Measurements from ENCODE around the gene AGBL1.

AGBL1 gene

GRCh38 chr15:86213888-86214287 lies 134.2 kb downstream of the AGBL1 start:
- no peak overlapping the region for H3K4me3 Mint-ChIP-seq
- no peaks in the 10 kb centered on the region for H3K4me1 Mint-ChIP-seq (ENCODE audit: low read depth)
- H3K27me3 Mint-ChIP-seq (ENCODE audit: low read depth) = no peaks in the 10 kb centered on the region
- H3K27ac Mint-ChIP-seq = no peak overlapping the region
- H3K36me3 Mint-ChIP-seq (ENCODE audit: low read depth) = no peaks in the 10 kb centered on the region
- H3K9me3 Mint-ChIP-seq = peaks cover 6% of the 10 kb centered on the region

GRCh38 chr15:86221119-86221518 lies 141.4 kb downstream of the AGBL1 start:
- Mint-ChIP-seq H3K4me3 (no peak overlapping the region), H3K27ac (no peak overlapping the region), H3K4me1 (ENCODE audit: low read depth) (no peaks in the 10 kb centered on the region), H3K27me3 (ENCODE audit: low read depth) (no peaks in the 10 kb centered on the region), H3K9me3 (peaks cover 6% of the 10 kb centered on the region), H3K36me3 (ENCODE audit: low read depth) (no peaks in the 10 kb centered on the region)

- Mint-ChIP-seq H3K4me3 (no peak overlapping the region), H3K27ac (no peak overlapping the region), H3K9me3 (no peaks in the 10 kb centered on the region), H3K27me3 (ENCODE audit: low read depth) (peaks cover 20% of the 10 kb centered on the region), H3K4me1 (ENCODE audit: low read depth) (no peaks in the 10 kb centered on the region), H3K36me3 (ENCODE audit: low read depth) (no peaks in the 10 kb centered on the region)
These were observed 149.6 kb downstream of the AGBL1 start for GRCh38 chr15:86229306-86229705.

- Mint-ChIP-seq H3K9me3 (no peaks in the 10 kb centered on the region), H3K27me3 (ENCODE audit: low read depth) (peaks cover 20% of the 10 kb centered on the region), H3K4me3 (no peak overlapping the region), H3K4me1 (ENCODE audit: low read depth) (no peaks in the 10 kb centered on the region), H3K27ac (no peak overlapping the region), H3K36me3 (ENCODE audit: low read depth) (no peaks in the 10 kb centered on the region)
These were observed 150.3 kb downstream of the AGBL1 start for GRCh38 chr15:86229936-86230335.

GRCh38 chr15:86231864-86232721 lies 152.4 kb downstream of the AGBL1 start:
- peaks cover 26% of the 10 kb centered on the region for H3K27me3 Mint-ChIP-seq (ENCODE audit: low read depth)
- H3K4me3 Mint-ChIP-seq = no peak overlapping the region
- no peak overlapping the region for H3K27ac Mint-ChIP-seq
- no peaks in the 10 kb centered on the region for H3K4me1 Mint-ChIP-seq (ENCODE audit: low read depth)
- H3K36me3 Mint-ChIP-seq (ENCODE audit: low read depth) = no peaks in the 10 kb centered on the region
- H3K9me3 Mint-ChIP-seq = no peaks in the 10 kb centered on the region

GRCh38 chr15:86235667-86236066 lies 156.0 kb downstream of the AGBL1 start:
- Mint-ChIP-seq H3K27me3 (ENCODE audit: low read depth) (peaks cover 13% of the 10 kb centered on the region), H3K9me3 (no peaks in the 10 kb centered on the region)

GRCh38 chr15:86236356-86237110 lies 156.9 kb downstream of the AGBL1 start:
- Mint-ChIP-seq H3K27me3 (ENCODE audit: low read depth) (peaks cover 13% of the 10 kb centered on the region), H3K9me3 (no peaks in the 10 kb centered on the region), H3K4me3 (no peak overlapping the region), H3K36me3 (ENCODE audit: low read depth) (no peaks in the 10 kb centered on the region), H3K4me1 (ENCODE audit: low read depth) (no peaks in the 10 kb centered on the region), H3K27ac (no peak overlapping the region)

More at GRCh38 chr15:86235667-86236066, 156.0 kb downstream of the AGBL1 start:
- H3K27ac Mint-ChIP-seq = no peak overlapping the region
- no peak overlapping the region for H3K4me3 Mint-ChIP-seq
- no peaks in the 10 kb centered on the region for H3K4me1 Mint-ChIP-seq (ENCODE audit: low read depth)
- H3K36me3 Mint-ChIP-seq (ENCODE audit: low read depth) = no peaks in the 10 kb centered on the region

- H3K4me3 Mint-ChIP-seq = no peak overlapping the region
- no peaks in the 10 kb centered on the region for H3K9me3 Mint-ChIP-seq
- no peak overlapping the region for H3K27ac Mint-ChIP-seq
- peaks cover 9% of the 10 kb centered on the region for H3K27me3 Mint-ChIP-seq (ENCODE audit: low read depth)
- H3K36me3 Mint-ChIP-seq (ENCODE audit: low read depth) = no peaks in the 10 kb centered on the region
- no peaks in the 10 kb centered on the region for H3K4me1 Mint-ChIP-seq (ENCODE audit: low read depth)
These were observed 157.4 kb downstream of the AGBL1 start for GRCh38 chr15:86237111-86237500.

GRCh38 chr15:86247249-86247955 lies 167.7 kb downstream of the AGBL1 start:
- Mint-ChIP-seq H3K27me3 (ENCODE audit: low read depth) (no peaks in the 10 kb centered on the region), H3K4me3 (no peak overlapping the region), H3K27ac (no peak overlapping the region), H3K4me1 (ENCODE audit: low read depth) (no peaks in the 10 kb centered on the region), H3K9me3 (no peaks in the 10 kb centered on the region), H3K36me3 (ENCODE audit: low read depth) (no peaks in the 10 kb centered on the region)

GRCh38 chr15:86255247-86255646 lies 175.6 kb downstream of the AGBL1 start:
- no peaks in the 10 kb centered on the region for H3K27me3 Mint-ChIP-seq (ENCODE audit: low read depth)
- no peaks in the 10 kb centered on the region for H3K4me1 Mint-ChIP-seq (ENCODE audit: low read depth)
- H3K27ac Mint-ChIP-seq = no peak overlapping the region
- no peak overlapping the region for H3K4me3 Mint-ChIP-seq
- no peaks in the 10 kb centered on the region for H3K9me3 Mint-ChIP-seq
- no peaks in the 10 kb centered on the region for H3K36me3 Mint-ChIP-seq (ENCODE audit: low read depth)

- Mint-ChIP-seq H3K27ac (no peak overlapping the region), H3K27me3 (ENCODE audit: low read depth) (no peaks in the 10 kb centered on the region), H3K9me3 (no peaks in the 10 kb centered on the region), H3K4me3 (no peak overlapping the region), H3K36me3 (ENCODE audit: low read depth) (no peaks in the 10 kb centered on the region), H3K4me1 (ENCODE audit: low read depth) (no peaks in the 10 kb centered on the region)
These were observed 177.0 kb downstream of the AGBL1 start for GRCh38 chr15:86256628-86257027.

- Mint-ChIP-seq H3K9me3 (no peaks in the 10 kb centered on the region), H3K4me3 (no peak overlapping the region), H3K4me1 (ENCODE audit: low read depth) (no peaks in the 10 kb centered on the region), H3K36me3 (ENCODE audit: low read depth) (no peaks in the 10 kb centered on the region), H3K27ac (no peak overlapping the region), H3K27me3 (ENCODE audit: low read depth) (no peaks in the 10 kb centered on the region)
These were observed 179.9 kb downstream of the AGBL1 start for GRCh38 chr15:86259589-86259988.

GRCh38 chr15:86263230-86263629 lies 183.6 kb downstream of the AGBL1 start:
- Mint-ChIP-seq H3K27ac (no peak overlapping the region), H3K4me1 (ENCODE audit: low read depth) (no peaks in the 10 kb centered on the region), H3K9me3 (no peaks in the 10 kb centered on the region), H3K27me3 (ENCODE audit: low read depth) (no peaks in the 10 kb centered on the region), H3K4me3 (no peak overlapping the region), H3K36me3 (ENCODE audit: low read depth) (no peaks in the 10 kb centered on the region)

GRCh38 chr15:86266896-86267484 lies 187.3 kb downstream of the AGBL1 start:
- no peak overlapping the region for H3K4me3 Mint-ChIP-seq
- no peaks in the 10 kb centered on the region for H3K9me3 Mint-ChIP-seq
- no peaks in the 10 kb centered on the region for H3K4me1 Mint-ChIP-seq (ENCODE audit: low read depth)
- H3K27ac Mint-ChIP-seq = no peak overlapping the region
- no peaks in the 10 kb centered on the region for H3K27me3 Mint-ChIP-seq (ENCODE audit: low read depth)
- H3K36me3 Mint-ChIP-seq (ENCODE audit: low read depth) = no peaks in the 10 kb centered on the region

Measured in T-helper 1 cell treated with Interleukin-12 subunit alpha and Interleukin-12 subunit beta and Interleukin-4 antibody, amounts not matched to agents 30 μg/mL and 1 μg/mL, for 36 hours (primary cell).